ENCODE measurements around the gene IL1RAP.
A peak's percentile ranks its signal among the peaks of the same experiment; 100 is the strongest.
"Not testable (repeated sequence)": the region's sequence is repeated elsewhere in the genome, so short reads cannot be mapped to it uniquely, and the experiment has no call there.

The IL1RAP gene

GRCh38 chr3:190666821-190667220 lies 152.9 kb downstream of the IL1RAP start:
- in situ Hi-C loops (cut with HindIII; ENCODE audit: low sequenced_read_pairs): no loop called here
- DNase-seq (ENCODE audit: low read depth, low spot score): no peak
- no peak for TF ChIP-seq CTCF (IDR thresholded peaks at IDR 0.05; ENCODE audit: low read depth, low read length)
- no peak overlapping the region for H3K4me3 ChIP-seq (ENCODE audit: low read depth, low read length)

DNA sequence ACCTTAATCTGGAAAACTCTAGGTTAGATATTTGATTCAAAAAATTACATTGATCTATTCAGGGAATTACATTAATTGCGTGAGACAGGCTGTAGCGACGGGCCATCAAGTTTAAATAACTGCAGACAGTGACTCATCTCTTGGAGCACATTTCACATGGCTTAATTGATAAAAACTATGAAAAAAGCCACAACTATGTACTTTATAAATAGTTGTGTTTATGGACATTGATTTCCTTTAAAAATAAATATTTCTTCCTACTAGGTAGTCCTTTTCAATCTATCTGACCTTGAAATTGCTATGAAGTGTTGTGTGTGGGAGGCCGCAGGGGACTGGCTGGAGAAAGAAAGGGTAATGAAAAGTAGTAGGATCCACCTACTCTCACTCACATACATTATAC lies 157.8 kb downstream of the IL1RAP start:
- DNase-seq (ENCODE audit: low read depth, low spot score): peak; percentile 41
- no peak for TF ChIP-seq CTCF (IDR thresholded peaks at IDR 0.05; ENCODE audit: low read depth, low read length)
- in situ Hi-C loops (cut with HindIII; ENCODE audit: low sequenced_read_pairs): no loop called here
- H3K4me3 ChIP-seq (ENCODE audit: low read depth, low read length): no peak overlapping the region

DNA sequence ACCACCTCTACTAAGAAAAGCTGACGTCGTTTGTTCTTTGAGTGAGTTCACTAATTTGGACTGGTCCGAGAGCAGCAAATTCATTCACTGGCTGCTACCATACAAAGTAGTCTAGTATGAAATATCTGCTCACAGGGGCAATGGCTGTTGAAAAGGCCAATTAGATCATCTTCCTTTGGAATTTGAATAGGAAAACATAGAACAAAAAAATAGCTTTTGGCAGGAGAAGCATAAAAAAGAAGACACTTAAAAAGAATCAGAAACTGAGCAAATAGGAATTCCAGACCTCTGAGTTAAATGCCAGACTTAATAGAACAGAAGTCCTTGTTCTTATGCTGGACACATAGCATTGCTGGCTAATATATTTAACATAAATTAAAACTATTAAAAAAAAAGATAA lies 159.3 kb downstream of the IL1RAP start:
- in situ Hi-C loops (cut with HindIII; ENCODE audit: low sequenced_read_pairs): no loop called here
- peak; percentile 26 for DNase-seq (ENCODE audit: low read depth, low spot score)
- no peak for TF ChIP-seq CTCF (IDR thresholded peaks at IDR 0.05; ENCODE audit: low read depth, low read length)
- no peak overlapping the region for H3K4me3 ChIP-seq (ENCODE audit: low read depth, low read length)

DNA sequence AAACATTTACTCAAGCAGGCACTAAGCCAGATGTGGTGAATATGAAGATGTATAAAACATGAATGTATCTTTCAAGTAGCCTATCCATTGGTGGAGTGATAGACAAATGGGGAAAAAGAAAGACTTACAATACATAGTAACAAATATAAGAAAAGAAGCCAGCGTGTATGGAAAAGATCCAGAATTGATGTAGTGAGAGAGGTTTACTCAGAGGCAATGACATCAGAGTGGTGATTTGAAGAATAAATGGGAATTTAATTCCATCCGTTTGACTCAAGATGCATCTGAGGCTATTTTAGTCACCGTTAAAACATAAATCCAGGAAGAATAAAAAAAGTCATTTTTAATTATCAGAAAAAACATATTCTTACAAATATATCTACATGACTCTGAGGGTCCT lies 162.6 kb downstream of the IL1RAP start:
- peak; percentile 44 for DNase-seq (ENCODE audit: low read depth, low spot score)
- no peak for TF ChIP-seq CTCF (IDR thresholded peaks at IDR 0.05; ENCODE audit: low read depth, low read length)
- no peak overlapping the region for H3K4me3 ChIP-seq (ENCODE audit: low read depth, low read length)
- in situ Hi-C loops (cut with HindIII; ENCODE audit: low sequenced_read_pairs): no loop called here

DNA sequence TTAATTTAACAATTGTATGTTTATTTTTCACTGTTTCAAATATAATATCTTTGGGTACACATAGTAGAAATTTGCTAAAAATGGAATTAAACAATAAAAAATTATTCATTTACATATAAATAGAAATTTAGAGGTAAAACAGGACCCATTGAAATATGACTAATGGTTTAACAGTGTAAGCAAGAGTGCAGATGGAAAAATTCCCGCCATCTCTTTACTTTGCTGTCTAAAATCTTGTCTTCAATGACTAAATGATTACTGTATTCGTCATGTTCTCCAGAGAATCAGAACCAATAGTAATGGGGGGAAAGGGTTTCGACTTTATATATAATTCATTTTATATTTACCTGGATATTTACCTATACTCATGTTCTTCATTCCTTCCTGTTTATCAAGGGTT lies 163.1 kb downstream of the IL1RAP start:
- in situ Hi-C loops (cut with HindIII; ENCODE audit: low sequenced_read_pairs): no loop called here
- H3K4me3 ChIP-seq (ENCODE audit: low read depth, low read length): no peak overlapping the region
- DNase-seq (ENCODE audit: low read depth, low spot score): no peak
- TF ChIP-seq CTCF (IDR thresholded peaks at IDR 0.05; ENCODE audit: low read depth, low read length): no peak

DNA sequence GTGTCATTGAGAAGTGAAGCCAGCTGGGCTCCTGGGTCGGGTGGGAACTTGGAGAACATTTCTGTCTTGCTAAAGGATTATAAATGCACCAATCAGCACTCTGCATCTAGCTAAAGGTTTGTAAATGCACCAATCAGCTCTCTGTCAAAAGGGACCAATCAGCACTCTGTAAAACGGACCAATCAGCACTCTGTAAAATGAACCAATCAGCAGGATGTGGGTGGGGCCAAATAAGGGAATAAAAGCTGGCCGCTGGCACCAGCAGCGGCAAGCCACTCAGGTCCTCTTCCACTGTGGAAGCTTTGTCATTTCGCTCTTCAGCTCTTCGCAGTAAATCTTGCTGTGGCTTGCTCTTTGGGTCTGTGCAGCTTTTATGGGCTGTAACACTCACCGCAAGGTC lies 164.0 kb downstream of the IL1RAP start:
- DNase-seq (ENCODE audit: low read depth, low spot score); H3K4me3 ChIP-seq (ENCODE audit: low read depth, low read length); in situ Hi-C loops (cut with HindIII; ENCODE audit: low sequenced_read_pairs): not testable (repeated sequence)

- no peak overlapping the region for H3K4me3 ChIP-seq (ENCODE audit: low read depth, low read length)
- in situ Hi-C loops (cut with HindIII; ENCODE audit: low sequenced_read_pairs): no loop called here
- DNase-seq (ENCODE audit: low read depth, low spot score): no peak
- TF ChIP-seq CTCF (IDR thresholded peaks at IDR 0.05; ENCODE audit: low read depth, low read length): no peak
Measured at GRCh38 chr3:190680691-190681090, 166.8 kb downstream of the IL1RAP start.
